Fibroblast of lung (primary cell): Measurements from ENCODE around the gene ZNF275. TPM values are rescaled to one million over a fixed set of nuclear protein-coding genes. Genes with fewer than 3 reads are reported as not detected.
"Not testable (repeated sequence)": the region's sequence is repeated elsewhere in the genome, so short reads cannot be mapped to it uniquely, and the experiment has no call there.

ENCODE experiments used
- DNase-seq, 2 donors: peaks; one replicate each; pipeline versions ENCODE4 v3.0.0 to v3.0.0-alpha.2; 2010; ENCODE audit warnings: low read depth in 2 of 2
- H2AFZ ChIP-seq: 2 replicates; pipeline ENCODE4 v1.5.1; 2012; ENCODE audit warnings: low read length, control low read depth, inconsistent platforms
- H3K27ac ChIP-seq: 2 replicates; pipeline ENCODE4 v1.5.1; 2011; ENCODE audit warnings: low read length, control low read depth; ENCODE audit not compliant: insufficient read depth
- H3K27me3 ChIP-seq: 2 replicates; pipeline ENCODE4 v1.5.1; 2011; ENCODE audit warnings: mild to moderate bottlenecking, low read length; ENCODE audit not compliant: control insufficient read depth, insufficient read depth
- H3K36me3 ChIP-seq: 2 replicates; pipeline ENCODE4 v1.5.1; 2011; ENCODE audit warnings: low read length; ENCODE audit not compliant: control insufficient read depth, insufficient read depth
- H3K4me1 ChIP-seq: 2 replicates; pipeline ENCODE4 v1.5.1; 2011; ENCODE audit warnings: low read length; ENCODE audit not compliant: control insufficient read depth, insufficient read depth; ENCODE audit errors: extremely low read depth
- H3K4me2 ChIP-seq: 2 replicates; pipeline ENCODE4 v1.5.1; 2011; ENCODE audit warnings: low read length, control low read depth; ENCODE audit not compliant: insufficient read depth; ENCODE audit errors: extremely low read depth
- H3K4me3 ChIP-seq, 4 experiments: fragments of 200-600 bp in 1 of 4; sonication (generic) in 1 of 4; replicated peaks in 1 of 4; 2 replicates each; pipeline ENCODE4 v1.5.1; 2011 to 2016; ENCODE audit warnings: low read length in 4 of 4, low read depth in 3 of 4, mild to moderate bottlenecking in 3 of 4, control low read depth in 2 of 4, inconsistent platforms in 1 of 4, mixed read lengths in 1 of 4; ENCODE audit not compliant: insufficient read depth in 1 of 4; ENCODE audit errors: control extremely low read depth in 1 of 4
- H3K79me2 ChIP-seq: 2 replicates; pipeline ENCODE4 v1.5.1; 2012; ENCODE audit warnings: mild to moderate bottlenecking, low read length, inconsistent platforms; ENCODE audit not compliant: control insufficient read depth, insufficient read depth
- H3K9ac ChIP-seq: 2 replicates; pipeline ENCODE4 v1.5.1; 2011; ENCODE audit warnings: mild to moderate bottlenecking, low read length, control low read depth; ENCODE audit not compliant: insufficient read depth
- H3K9me3 ChIP-seq: 2 replicates; pipeline ENCODE4 v1.5.1; 2012; ENCODE audit warnings: low read depth, low read length; ENCODE audit not compliant: control insufficient read depth, insufficient read depth
- H4K20me1 ChIP-seq: 2 replicates; pipeline ENCODE4 v1.5.1; 2011; ENCODE audit warnings: low read length; ENCODE audit not compliant: control insufficient read depth, insufficient read depth; ENCODE audit errors: extremely low read depth
- EZH2 ChIP-seq: IDR thresholded peaks from 2 replicates; pipeline ENCODE4 v1.5.1; 2012; ENCODE audit warnings: low read length, control low read depth, mild to moderate bottlenecking; ENCODE audit errors: missing control alignments
- polyA minus RNA-seq: library from RNA; depleted of rRNA, polyadenylated mRNA; stranded (reverse); fragments of >200 nt; gene quantifications from 2 replicates; pipeline ENCODE4 v1.2.3, GENCODE V29; 2011; ENCODE audit warnings: low replicate concordance
- polyA plus RNA-seq, 2 donors: library from polyadenylated mRNA; depleted of rRNA in 1 of 2; stranded (reverse) in 1 of 2; unstranded in 1 of 2; fragments of >200 nt; gene quantifications; 2 replicates each; pipeline ENCODE4 v1.2.1, GENCODE V29; 2011 to 2012; ENCODE audit warnings: missing spikeins in 1 of 2
- total RNA-seq: library from RNA; depleted of rRNA; stranded (reverse); fragments of >200 nt; gene quantifications from 2 replicates; pipeline ENCODE4 v1.2.1, GENCODE V29; 2014
- TF ChIP-seq, protein P1 (sequence below), 2 donors: IDR thresholded peaks in 1 of 2; conservative IDR thresholded peaks in 1 of 2; 1 replicate in 1 of 2; 2 replicates in 1 of 2; pipeline ENCODE4 v1.5.1; 2011 to 2012; ENCODE audit warnings: low read length in 2 of 2, control low read depth in 1 of 2, inconsistent platforms in 1 of 2, low read depth in 1 of 2, mild to moderate bottlenecking in 1 of 2

Gene ZNF275, protein sequence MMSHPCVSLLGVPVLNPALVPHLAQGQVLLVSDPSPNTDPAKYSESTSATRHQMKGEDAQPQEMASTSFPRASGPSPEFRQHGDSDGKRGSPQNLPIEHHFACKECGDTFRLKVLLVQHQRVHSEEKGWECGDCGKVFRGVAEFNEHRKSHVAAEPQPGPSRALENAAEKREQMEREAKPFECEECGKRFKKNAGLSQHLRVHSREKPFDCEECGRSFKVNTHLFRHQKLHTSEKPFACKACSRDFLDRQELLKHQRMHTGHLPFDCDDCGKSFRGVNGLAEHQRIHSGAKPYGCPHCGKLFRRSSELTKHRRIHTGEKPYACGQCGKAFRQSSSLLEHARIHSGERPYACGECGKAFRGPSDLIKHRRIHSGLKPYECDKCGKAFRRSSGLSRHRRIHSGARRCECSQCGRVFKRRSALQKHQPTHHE
- total RNA-seq (6.2 and 6.3 TPM in 2 replicates), polyA plus RNA-seq (11.7 and 12.2 TPM in 2 replicates), polyA minus RNA-seq (12.7 and 14.7 TPM in 2 replicates)
- 5.9 and 8.1 TPM in 2 replicates for polyA plus RNA-seq (2012)

DNA sequence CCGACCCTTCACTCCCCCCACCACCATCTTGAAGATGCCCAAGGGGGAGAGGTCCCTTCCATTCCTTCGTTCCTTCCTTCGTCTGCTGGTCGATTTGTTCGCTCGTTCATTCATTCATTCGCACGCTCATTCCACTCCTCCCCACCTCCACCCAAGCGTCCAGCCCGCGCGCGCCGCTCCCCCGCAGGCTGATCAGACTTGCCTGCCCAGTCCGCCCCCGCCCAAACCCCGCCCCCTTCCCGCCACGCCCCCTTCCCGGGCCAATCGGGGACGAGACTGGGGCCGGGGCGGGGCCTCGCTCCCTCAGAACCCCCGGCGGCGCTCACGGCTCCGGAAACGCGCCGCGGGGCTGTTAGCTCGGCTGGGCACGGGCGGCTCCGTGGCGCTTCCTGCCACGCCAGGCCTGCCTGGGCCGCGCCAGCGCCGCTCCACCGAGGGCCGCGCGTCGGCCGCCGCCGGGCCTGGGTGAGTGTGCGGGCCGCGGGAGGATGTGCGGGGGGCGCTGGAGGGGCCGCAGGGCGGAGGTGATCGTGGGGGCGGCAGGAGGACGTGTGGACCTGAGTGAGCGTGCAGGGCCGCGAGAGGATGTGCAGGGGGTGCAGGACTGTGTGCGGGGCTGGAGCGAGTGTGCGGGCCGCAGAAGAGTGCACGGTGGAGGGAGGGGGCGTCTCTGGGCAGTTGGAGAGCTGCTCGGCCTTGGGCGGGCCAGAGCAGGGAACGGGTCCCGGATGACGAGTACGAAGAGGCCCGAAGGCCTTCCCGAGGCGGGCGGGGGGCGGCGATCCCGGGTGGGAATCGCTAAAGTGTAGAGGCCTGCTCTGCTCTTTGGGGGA lies at the start of gene ZNF275:
Gene ZNF275 (plus strand): TSS at position 333 of the 833 bp plus-strand sequence. CDS start 2,527 bp downstream, outside the sequence.
- Histone ChIP-seq H3K9me3 (no peaks in the 10 kb centered on the region), H3K4me2 (peak within 1 kb of the TSS; percentile 92), H3K36me3 (no peaks in the 10 kb centered on the region), H3K79me2 (peaks cover 6% of the 10 kb centered on the region), H3K27ac (peak within 1 kb of the TSS; percentile 83), H2AFZ (peak within 1 kb of the TSS; percentile 50), H3K4me1 (no peaks in the 10 kb centered on the region), H4K20me1 (no peaks in the 10 kb centered on the region), H3K9ac (peak within 1 kb of the TSS; percentile 84), H3K4me3 (peak within 1 kb of the TSS; percentile 57 to 72 (median 64)), H3K27me3 (no peaks in the 10 kb centered on the region)
- TF ChIP-seq, protein P1, sequence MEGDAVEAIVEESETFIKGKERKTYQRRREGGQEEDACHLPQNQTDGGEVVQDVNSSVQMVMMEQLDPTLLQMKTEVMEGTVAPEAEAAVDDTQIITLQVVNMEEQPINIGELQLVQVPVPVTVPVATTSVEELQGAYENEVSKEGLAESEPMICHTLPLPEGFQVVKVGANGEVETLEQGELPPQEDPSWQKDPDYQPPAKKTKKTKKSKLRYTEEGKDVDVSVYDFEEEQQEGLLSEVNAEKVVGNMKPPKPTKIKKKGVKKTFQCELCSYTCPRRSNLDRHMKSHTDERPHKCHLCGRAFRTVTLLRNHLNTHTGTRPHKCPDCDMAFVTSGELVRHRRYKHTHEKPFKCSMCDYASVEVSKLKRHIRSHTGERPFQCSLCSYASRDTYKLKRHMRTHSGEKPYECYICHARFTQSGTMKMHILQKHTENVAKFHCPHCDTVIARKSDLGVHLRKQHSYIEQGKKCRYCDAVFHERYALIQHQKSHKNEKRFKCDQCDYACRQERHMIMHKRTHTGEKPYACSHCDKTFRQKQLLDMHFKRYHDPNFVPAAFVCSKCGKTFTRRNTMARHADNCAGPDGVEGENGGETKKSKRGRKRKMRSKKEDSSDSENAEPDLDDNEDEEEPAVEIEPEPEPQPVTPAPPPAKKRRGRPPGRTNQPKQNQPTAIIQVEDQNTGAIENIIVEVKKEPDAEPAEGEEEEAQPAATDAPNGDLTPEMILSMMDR (conservative IDR thresholded peaks at IDR 0.05 in 1 of 2, IDR thresholded peaks at IDR 0.05 in 1 of 2; ENCODE audit: low read depth in 1 of 2, low read length in 2 of 2): no peak
- TF ChIP-seq EZH2: no peak
- peak; percentile 68 to 69 for DNase-seq

DNA sequence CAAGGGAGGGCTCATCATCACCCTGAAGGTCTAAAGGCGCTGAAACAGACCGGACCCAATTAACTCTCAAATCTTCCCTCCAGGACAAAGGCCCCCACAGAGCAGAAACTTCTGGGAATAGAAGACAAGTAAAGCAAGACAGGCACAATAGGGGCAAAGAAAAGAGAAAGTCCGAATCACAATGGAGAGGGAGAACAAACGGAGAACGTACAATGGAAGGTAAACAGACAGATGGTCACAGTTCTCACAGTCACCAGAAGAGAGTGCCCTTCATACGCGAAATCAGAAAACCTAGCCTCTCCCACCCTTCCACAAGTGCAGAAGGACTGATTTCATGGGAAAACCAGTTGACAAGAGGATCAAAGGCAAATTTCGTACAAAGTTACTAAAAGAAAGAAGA lies 48.3 kb upstream of the ZNF275 start:
- DNase-seq, H3K4me3 ChIP-seq, H3K27ac ChIP-seq, H3K9me3 ChIP-seq, H3K9ac ChIP-seq, H3K4me1 ChIP-seq, H4K20me1 ChIP-seq, H3K4me2 ChIP-seq, H2AFZ ChIP-seq, H3K36me3 ChIP-seq, H3K79me2 ChIP-seq, H3K27me3 ChIP-seq: not testable (repeated sequence)

DNA sequence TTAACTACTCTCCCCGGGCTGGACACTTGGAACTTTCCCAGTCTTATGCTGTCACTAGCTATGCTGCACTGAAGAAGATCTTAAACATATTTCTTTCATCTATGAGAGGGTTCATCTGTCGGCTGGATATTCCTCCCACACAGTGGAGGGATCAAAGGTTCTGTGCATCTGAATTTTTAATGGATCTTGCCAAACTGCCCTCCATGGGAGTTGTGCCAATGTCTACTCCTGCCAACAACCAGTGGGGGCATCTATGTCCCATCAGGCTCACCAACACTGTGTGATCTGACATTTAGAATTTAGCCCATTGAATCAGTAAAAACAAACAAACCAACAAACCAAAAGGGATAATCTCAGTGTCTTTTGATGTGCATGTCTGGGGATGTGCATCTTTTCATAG lies 45.1 kb upstream of the ZNF275 start:
- H2AFZ ChIP-seq, DNase-seq, H3K4me2 ChIP-seq, H3K4me3 ChIP-seq, H3K4me1 ChIP-seq, H4K20me1 ChIP-seq, H3K79me2 ChIP-seq, H3K9ac ChIP-seq, H3K27ac ChIP-seq, H3K9me3 ChIP-seq, H3K27me3 ChIP-seq, H3K36me3 ChIP-seq: not testable (repeated sequence)

DNA sequence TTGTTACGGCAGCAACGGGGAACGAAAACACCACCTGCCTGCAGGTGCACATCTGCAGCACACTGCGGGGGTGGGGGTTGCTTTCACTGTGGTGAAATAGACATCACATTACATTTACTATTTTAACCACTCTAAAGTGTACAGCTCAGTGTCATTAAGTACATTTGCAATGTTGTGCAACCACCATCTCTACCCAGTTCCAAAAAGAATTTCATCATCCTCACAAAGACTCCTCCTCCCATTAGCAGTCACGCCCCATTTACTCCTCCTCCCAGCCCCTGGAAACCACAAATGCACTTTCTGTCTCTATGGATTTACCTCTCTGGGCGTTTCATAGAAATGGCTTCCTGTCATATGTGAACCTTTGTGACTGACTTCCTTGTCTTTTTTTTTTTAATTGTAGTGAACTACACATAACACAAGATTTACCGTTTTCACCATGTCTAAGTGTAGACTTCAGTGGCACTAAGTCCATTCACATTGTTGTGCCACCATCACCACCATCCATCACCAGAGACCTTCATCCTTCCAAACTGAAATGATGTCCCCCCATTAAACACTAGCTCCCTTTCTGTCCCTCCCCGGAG lies 40.4 kb upstream of the ZNF275 start:
- H3K9ac ChIP-seq, H3K4me1 ChIP-seq: not testable (repeated sequence)

More for the DNA sequence above, 40.4 kb upstream of the ZNF275 start:
- not testable (repeated sequence) for H3K4me3 ChIP-seq, H3K9me3 ChIP-seq, H3K4me2 ChIP-seq, DNase-seq, H4K20me1 ChIP-seq, H2AFZ ChIP-seq, H3K27ac ChIP-seq, H3K79me2 ChIP-seq, H3K36me3 ChIP-seq, H3K27me3 ChIP-seq
